ENCODE measurements around the gene FBXO28.

DNA sequence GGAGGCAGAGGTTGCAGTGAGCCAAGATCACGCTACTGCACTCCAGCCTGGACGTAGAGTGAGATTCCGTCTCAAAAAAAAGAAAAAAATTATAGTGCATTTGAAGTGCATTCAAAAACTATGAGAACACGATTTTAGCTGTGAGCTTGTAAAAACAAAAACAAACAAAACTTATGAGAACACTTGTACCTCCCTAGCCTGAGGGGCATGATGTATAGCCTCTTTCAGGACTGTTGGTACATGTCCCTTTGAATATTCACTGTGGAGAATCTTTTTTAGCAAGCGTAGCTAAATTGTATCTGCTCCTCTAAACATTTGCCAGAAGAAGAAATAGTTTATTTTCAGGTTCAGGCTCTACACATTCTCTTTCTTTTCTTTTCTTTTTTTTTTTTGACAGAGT is 59.6 kb downstream of the FBXO28 start:
- TF ChIP-seq, protein P1, sequence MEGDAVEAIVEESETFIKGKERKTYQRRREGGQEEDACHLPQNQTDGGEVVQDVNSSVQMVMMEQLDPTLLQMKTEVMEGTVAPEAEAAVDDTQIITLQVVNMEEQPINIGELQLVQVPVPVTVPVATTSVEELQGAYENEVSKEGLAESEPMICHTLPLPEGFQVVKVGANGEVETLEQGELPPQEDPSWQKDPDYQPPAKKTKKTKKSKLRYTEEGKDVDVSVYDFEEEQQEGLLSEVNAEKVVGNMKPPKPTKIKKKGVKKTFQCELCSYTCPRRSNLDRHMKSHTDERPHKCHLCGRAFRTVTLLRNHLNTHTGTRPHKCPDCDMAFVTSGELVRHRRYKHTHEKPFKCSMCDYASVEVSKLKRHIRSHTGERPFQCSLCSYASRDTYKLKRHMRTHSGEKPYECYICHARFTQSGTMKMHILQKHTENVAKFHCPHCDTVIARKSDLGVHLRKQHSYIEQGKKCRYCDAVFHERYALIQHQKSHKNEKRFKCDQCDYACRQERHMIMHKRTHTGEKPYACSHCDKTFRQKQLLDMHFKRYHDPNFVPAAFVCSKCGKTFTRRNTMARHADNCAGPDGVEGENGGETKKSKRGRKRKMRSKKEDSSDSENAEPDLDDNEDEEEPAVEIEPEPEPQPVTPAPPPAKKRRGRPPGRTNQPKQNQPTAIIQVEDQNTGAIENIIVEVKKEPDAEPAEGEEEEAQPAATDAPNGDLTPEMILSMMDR (IDR thresholded peaks at IDR 0.05): no peak
- TF ChIP-seq POLR2AphosphoS5 (IDR thresholded peaks at IDR 0.05): no peak
- no peak for TF ChIP-seq EP300 (IDR thresholded peaks at IDR 0.05; ENCODE audit: low read depth)
- TF ChIP-seq POLR2A (IDR thresholded peaks at IDR 0.05): no peak

All from transverse colon (tissue), 4 donors.